ENCODE results near the gene GDF7. TPM values are rescaled to one million over a fixed set of nuclear protein-coding genes. Genes with fewer than 3 reads are reported as not detected.

The GDF7 gene
- polyA plus RNA-seq, 1 experiment = 0.32 TPM

- no peak for DNase-seq (ENCODE audit: low read depth)
- ChIA-PET CTCF (interaction anchor here (0.9 to 11.3 kb wide), 5 partner anchors 11 to 454 kb away, joined by 3 to 221 read pairs (median 123); partner anchors contain the start of gene HS1BP3), POLR2A (no interaction called here)
- Histone ChIP-seq H3K4me3 (ENCODE audit: low read depth, low read length) (no peak overlapping the region), H3K36me3 (ENCODE audit: control insufficient read depth, insufficient read depth, low read length) (no peaks in the 10 kb centered on the region), H3K27me3 (ENCODE audit: control insufficient read depth, insufficient read depth, low read length) (peaks cover 40% of the 10 kb centered on the region)
- TF ChIP-seq CTCF (IDR thresholded peaks at IDR 0.05; ENCODE audit: insufficient read depth, low read depth, low read length) = no peak
Observed at GRCh38 chr2:20663196-20664070, 3.5 kb upstream of the GDF7 start.

GRCh38 chr2:20664071-20664390, 2.9 kb upstream of the GDF7 start:
- H3K4me3 ChIP-seq (ENCODE audit: low read depth, low read length) = no peak overlapping the region
- no peaks in the 10 kb centered on the region for H3K36me3 ChIP-seq (ENCODE audit: control insufficient read depth, insufficient read depth, low read length)
- no peak for TF ChIP-seq CTCF (IDR thresholded peaks at IDR 0.05; ENCODE audit: insufficient read depth, low read depth, low read length)
- ChIA-PET CTCF (interaction anchor here (9.8 to 11.3 kb wide), 3 partner anchors 12 to 298 kb away, joined by 123 to 221 read pairs (median 126); partner anchors contain the start of gene HS1BP3), POLR2A (no interaction called here)
- DNase-seq (ENCODE audit: low read depth) = no peak
- H3K27me3 ChIP-seq (ENCODE audit: control insufficient read depth, insufficient read depth, low read length) = peaks cover 40% of the 10 kb centered on the region

GRCh38 chr2:20664431-20665242, 2.3 kb upstream of the GDF7 start:
- POLR2A ChIA-PET = no interaction called here
- Histone ChIP-seq H3K4me3 (ENCODE audit: low read depth, low read length) (no peak overlapping the region), H3K36me3 (ENCODE audit: control insufficient read depth, insufficient read depth, low read length) (no peaks in the 10 kb centered on the region), H3K27me3 (ENCODE audit: control insufficient read depth, insufficient read depth, low read length) (peaks cover 39% of the 10 kb centered on the region)
- DNase-seq (ENCODE audit: low read depth) = no peak
- CTCF ChIA-PET = interaction anchor here (9.8 to 11.3 kb wide), 3 partner anchors 11 to 297 kb away, joined by 123 to 221 read pairs (median 126); partner anchors contain the start of gene HS1BP3
- TF ChIP-seq CTCF (IDR thresholded peaks at IDR 0.05; ENCODE audit: insufficient read depth, low read depth, low read length) = no peak

GRCh38 chr2:20665243-20666004, 1.5 kb upstream of the GDF7 start:
- Histone ChIP-seq H3K4me3 (ENCODE audit: low read depth, low read length) (no peak overlapping the region; the same call in 1 of the 2 replicates), H3K27me3 (ENCODE audit: control insufficient read depth, insufficient read depth, low read length) (peaks cover 39% of the 10 kb centered on the region), H3K36me3 (ENCODE audit: control insufficient read depth, insufficient read depth, low read length) (no peaks in the 10 kb centered on the region)
- CTCF ChIA-PET = interaction anchor here (1.2 to 11.3 kb wide), 5 partner anchors 10 to 296 kb away, joined by 3 to 221 read pairs (median 123); partner anchors contain the start of gene HS1BP3
- no peak for DNase-seq (ENCODE audit: low read depth)
- POLR2A ChIA-PET = no interaction called here
- TF ChIP-seq CTCF (IDR thresholded peaks at IDR 0.05; ENCODE audit: insufficient read depth, low read depth, low read length) = no peak
